Measurements from ENCODE around the gene MADCAM1.
A peak's percentile ranks its signal among the peaks of the same experiment; 100 is the strongest.

The MADCAM1 gene

DNA sequence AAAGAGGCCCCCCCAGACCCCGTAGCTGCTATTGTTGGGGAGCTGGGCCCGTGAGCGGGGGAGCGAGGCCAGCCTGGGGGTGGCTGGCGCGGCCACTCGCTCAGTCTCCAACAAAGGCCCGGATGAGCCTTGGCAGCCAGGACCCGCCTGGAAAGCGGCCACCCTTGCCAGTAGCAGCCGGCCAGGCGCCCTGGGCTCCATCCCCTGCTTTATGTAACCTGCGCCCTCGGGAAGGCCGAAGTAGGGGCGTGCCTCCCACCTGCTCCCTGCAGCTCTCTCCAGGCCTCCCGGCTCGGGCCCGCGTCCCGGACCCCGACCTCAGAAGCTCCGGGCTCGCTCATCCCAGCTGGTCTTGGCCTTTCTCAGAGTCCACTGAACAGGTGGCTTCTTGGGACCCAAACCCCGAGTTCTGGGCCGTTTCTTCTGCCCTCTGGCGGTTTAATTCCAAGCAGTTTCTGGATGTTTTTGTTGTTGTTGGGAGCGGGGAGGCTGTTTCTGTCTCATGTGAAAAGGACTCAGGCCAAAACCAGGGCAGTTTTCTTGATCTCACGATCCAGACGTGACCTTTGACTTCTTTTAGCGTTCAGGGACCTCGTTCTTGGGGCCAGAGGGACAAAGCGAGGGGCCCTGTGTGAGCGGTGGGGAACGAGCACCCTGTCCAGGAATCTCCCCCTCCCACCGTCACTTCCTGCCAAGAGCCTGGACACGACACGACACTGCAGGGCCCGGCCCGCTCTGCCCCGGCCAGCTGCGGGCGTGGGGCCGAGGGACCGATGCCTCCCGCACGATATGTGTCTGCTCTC is 36.5 kb downstream of the MADCAM1 start:
- DNase-seq (ENCODE audit: low spot score) = peak; percentile 83

DNA sequence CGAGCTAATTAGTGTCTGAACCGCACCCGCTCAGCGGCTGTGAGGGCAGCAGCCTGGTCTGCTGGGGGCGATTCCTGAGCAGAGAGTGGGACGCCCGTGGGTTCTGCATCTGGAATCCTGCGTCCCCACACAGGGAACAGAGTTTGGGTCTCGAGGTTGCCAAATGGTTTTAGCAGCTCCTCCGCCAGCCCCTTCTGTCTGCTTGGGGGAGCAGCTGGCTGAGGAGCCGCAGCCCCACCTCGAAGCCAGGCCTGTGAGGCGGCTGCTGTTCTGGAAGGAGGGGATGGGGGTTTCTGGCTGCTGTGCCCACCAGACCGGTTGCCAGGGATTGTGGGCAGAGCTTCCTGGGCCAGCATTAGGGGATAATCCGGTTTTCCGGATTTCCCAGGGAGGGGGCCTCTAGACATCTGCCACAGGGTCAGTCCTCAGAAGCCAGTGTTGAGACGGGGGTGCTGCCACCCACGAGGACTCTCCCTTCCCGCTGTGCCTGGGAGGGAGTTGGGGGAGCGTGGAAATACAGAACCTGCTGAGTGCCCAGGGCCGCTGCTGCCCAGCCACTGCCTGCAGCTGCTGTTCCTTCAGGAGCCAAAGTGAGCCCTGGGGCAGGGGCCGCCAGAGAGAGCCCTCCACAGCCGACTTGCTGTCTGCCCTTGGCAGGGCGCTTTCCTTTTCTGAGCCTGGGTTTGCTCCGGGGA is 37.2 kb downstream of the MADCAM1 start:
- no peak for DNase-seq (ENCODE audit: low spot score)

DNA sequence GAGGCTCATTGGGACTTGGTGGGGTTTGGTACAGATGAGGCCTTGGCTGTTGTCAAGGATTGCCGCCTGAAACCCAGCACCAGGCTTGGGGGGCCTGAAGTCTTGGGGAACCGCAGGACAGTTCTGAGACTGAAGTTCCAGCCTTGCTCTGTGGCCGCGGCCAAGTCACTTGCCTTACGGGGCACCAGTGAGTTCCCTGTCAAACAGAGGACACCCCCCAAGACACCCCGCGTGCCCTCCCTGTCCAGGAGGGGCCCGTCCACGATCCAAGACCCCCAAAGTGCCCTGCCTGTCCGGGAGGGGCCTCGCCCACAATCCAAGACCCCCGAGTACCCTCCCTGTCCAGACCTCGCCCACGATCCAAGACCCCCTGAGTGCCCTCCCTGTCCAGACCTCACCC is 37.8 kb downstream of the MADCAM1 start:
- DNase-seq (ENCODE audit: low spot score) = no peak

DNA sequence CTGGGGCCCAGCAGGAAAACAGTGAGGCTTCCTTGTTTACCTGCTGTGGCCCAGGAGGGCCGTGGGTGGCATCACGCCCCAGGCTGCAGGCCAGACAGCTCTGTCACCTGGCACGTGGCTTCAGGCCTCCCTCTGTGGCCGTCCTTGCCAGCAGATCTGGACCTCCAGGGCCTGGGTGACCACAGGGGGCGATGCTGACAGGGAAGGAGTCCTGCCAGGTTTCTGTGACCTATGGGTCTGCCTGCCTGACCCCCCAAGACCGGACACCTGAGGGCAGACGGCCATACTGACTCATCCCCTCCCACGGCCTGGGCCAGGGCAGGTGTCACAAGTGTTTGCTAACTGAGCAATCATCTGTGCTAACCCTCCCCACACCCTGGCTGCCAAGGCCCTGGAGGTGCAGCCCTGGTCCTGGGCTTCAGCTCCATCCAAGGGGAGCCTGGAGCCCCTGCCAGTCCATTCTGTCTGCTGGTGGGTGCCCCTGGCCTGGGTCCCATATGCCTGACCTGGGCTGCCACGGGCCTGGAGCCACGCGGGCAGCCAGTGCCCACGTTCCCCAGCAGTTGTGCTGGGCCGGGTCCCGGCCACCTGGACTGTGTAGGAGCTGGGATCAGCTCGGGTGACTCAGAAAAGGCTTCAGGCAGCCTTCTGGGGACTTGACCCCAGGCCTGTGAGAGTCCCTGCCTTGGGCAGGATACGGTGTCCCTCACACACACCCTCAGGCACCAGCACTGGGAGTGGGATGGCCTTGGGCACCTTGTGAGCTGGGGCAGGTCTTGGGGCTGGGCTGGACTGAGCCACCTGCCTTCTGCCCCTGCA is 38.9 kb downstream of the MADCAM1 start:
- no peak for DNase-seq (ENCODE audit: low spot score)

DNA sequence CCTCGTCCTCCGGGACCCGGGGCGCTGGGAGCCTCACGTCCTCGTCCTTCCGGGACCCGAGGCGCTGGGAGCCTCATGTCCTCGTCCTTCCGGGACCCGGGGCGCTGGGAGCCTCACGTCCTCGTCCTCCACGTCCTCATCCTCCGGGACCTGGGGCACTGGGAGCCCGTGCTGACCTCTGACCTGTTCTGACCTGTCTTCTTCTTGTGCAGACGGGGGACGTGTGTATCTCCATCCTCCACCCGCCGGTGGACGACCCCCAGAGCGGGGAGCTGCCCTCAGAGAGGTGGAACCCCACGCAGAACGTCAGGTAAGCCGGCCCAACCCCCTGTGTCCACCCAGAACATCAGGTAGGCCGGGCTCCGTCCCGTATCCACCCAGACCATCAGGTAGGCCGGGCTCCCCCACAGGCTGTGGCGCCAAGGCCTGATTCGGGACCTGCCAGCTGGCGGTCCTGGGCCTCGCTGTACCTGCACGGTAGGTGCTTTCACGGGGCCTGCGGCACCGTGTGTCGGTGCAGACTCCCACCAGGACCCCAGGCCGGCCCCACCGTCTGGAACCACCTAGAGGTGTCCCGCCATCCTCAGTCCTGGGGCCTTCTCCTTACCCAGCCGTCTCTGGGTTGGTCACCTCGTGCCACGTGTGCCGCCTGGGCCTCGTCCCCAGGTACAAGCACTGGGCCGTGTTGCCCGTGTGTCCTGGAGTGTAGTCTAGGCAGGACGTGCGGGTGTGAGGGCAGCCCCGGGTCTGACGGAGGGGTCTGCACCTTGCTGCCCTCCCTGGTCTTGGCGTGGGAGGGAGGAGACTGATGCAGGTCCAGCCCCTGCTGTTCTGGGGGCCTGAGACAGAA is 40.0 kb downstream of the MADCAM1 start:
- DNase-seq (ENCODE audit: low spot score) = no peak

DNA sequence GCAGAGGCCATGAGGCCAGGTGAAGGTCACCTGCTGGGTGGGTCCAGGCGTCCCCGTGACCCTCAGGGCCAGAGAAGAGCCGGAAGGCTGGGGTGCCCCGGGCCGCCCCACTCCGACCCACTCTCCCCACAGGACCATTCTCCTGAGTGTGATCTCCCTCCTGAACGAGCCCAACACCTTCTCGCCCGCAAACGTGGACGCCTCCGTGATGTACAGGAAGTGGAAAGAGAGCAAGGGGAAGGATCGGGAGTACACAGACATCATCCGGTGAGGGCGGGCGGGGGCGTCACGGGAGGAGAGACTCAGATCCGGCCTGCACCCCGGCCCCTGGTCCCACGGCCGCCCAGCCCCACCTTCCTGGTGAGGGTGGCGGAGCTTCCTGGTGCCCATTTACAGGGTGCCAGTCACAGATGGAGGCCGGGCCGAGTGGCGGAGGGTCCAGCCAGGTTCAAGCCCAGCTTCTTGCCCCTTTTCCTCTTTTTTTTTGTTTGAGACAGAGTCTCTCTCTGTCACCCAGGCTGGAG is 40.7 kb downstream of the MADCAM1 start:
- no peak for DNase-seq (ENCODE audit: low spot score)

DNA sequence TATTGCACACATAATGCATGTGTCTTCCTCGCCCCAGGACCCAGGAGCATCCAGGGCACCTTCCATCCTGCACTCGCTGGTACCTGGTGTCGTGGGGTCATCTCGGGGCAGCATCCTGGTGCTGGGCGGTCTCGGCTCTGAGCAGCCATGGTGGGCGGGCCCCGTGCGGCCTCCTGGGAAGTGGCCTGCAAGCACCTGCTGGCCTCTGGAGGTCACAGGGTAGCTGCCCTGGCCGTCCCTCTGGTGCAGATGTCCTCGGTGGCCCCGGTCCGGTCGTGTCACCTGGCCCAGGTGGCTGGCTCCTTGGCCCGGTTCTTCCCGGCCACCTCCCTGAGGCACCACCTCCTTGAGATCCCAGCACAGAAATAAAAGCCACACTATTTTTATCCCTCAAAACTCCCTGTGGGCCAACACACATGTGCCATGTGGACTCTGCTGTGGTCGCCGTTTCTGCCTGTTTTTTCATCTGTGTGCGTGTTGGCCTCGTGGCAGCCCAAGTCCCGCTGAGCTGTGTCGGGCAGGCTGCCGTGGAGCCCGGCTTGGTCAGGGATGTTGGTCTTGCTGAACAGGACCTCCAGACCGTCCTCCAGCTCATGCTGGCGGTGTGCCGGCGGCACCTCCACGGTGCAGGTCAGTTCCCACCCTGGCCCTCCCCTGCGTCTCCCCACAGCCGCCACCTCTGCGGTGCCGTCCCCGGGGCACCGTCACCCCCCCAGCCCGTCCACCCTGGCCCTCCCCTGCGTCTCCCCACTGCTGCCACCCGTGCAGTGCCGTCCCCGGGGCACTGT is 42.5 kb downstream of the MADCAM1 start:
- DNase-seq (ENCODE audit: low spot score) = no peak

DNA sequence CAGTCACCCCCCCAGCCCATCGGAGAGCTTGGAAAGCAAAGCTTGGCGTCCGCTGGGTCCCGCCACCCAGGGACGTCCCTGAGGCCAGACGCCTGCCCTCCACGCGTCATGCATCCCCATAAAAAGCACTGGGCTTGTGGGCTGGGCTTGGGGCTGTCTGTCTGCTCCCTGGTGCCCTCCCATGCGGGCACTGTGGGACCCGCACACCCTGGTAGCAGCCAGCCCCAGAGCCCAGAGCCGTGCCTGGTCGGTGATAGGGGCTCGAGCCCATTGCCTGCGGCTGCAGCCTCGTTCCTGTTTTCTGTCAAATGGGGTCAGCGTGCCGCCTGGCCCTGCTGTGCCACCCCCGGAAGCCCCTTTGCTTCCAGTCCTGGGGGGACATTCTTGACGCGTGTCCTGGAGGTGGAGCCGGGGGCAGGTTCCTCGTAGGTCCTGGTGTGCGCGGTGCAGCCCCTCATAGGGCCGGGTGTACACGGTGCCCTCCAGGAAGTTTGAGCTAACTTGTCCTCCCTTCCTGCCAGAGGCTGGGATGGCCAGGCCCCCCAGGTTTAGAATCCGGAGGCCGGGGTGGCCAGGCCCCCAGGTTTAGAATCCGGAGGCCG is 43.2 kb downstream of the MADCAM1 start:
- DNase-seq (ENCODE audit: low spot score) = no peak

DNA sequence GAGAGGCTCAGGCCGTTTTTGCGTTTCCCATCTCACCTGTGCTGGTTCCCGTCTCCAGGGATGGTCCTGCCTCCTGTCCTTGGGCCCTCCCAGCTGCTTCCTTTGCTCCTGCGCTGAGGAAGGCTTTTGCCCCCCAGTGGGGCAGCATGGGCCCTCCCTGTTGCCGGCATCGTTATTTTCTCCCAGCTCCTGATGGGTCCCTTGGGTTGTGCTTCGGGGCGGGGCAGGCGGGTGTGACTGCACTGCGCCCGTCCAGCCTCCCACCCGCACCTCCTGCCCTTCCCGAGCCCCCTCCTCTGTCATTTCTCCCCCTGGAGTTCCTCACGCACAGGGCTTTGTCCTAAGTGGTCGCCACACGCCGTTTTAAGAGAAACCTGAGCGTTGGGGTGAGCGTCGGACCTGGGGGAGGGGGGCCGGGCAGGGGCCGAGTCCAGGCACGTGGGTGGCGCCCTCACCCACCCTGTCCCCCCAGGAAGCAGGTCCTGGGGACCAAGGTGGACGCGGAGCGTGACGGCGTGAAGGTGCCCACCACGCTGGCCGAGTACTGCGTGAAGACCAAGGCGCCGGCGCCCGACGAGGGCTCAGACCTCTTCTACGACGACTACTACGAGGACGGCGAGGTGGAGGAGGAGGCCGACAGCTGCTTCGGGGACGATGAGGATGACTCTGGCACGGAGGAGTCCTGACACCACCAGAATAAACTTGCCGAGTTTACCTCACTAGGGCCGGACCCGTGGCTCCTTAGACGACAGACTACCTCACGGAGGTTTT is 44.8 kb downstream of the MADCAM1 start:
- DNase-seq (ENCODE audit: low spot score) = no peak

DNA sequence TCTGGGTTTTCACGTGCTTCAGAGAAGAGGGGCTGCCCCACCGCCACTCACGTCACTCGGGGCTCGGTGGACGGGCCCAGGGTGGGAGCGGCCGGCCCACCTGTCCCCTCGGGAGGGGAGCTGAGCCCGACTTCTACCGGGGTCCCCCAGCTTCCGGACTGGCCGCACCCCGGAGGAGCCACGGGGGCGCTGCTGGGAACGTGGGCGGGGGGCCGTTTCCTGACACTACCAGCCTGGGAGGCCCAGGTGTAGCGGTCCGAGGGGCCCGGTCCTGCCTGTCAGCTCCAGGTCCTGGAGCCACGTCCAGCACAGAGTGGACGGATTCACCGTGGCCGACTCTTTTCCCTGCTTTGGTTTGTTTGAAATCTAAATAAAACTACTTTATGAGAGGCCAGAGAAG is 45.4 kb downstream of the MADCAM1 start:
- no peak for DNase-seq (ENCODE audit: low spot score)

DNA sequence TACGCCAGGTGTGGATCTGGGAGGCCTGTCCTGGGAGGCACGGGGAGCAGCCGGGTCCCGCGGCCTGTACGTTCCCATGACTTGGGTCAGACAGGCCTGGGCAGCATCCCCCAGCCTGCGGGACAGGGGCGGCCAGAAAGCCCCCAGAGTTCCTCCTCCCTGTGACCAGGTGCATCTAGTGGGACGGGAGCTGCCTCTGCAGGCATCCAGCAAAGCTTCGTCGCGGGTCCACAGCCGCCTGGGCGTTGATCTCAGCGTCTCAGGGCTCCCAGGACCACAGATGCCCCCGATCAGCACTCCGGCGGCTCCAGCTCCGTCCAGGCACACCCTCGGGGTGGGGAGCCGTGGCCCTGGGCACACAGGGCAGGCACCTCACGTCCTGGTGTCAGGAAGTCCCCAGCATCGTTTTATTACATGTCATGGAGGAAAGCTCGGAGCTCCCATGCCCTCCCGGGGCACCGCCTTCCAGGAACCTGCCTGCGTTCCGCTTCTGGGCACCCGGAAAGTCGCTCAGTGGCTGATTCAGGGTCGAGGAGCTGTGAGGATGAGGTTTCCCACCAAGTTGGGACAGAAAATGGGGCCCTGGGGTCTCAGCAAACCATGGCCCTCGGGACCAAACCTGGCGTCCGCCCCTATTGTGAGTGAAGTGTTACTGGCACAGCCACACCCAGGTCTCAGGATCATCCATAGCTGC is 46.0 kb downstream of the MADCAM1 start:
- no peak for DNase-seq (ENCODE audit: low spot score)

DNA sequence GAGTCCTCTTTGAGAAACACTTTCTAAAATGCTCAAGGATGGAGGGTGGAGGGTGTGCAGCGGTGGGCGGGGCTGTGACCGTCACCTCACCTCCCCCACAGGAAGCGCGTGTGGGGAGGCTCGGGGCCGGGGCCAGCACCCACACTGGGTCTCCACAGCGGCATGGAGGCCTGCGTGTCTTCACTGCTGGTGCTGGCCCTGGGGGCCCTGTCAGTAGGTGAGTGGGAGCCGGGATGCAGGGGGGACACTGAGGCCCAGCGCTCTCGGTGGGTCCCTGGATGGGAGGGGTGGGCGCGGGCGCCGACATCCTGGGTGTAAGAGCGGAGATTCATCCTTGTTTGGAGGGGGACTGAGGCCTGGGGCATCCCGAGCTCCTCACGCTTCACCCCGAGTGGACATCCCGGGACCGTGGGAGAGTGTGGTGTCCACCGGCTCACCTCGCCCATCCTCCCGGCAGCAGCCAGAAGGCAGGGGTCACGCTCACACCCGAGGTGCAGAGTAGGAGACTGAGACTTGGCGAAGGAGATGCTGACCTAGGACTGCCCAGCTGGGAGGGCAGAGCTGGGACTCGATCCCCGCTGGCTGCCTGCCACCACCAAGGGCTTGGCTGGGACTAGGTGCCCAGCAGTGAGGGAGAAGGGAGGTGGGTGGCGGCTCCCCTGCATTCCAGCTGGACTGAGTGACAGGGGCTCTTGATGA is 47.8 kb downstream of the MADCAM1 start, which contains the start of gene GZMM:
TSS of gene GZMM (plus strand) at position 144 of the 699 bp plus-strand sequence. CDS start at position 163, 19 bp downstream.
- no peak for DNase-seq (ENCODE audit: low spot score)

DNA sequence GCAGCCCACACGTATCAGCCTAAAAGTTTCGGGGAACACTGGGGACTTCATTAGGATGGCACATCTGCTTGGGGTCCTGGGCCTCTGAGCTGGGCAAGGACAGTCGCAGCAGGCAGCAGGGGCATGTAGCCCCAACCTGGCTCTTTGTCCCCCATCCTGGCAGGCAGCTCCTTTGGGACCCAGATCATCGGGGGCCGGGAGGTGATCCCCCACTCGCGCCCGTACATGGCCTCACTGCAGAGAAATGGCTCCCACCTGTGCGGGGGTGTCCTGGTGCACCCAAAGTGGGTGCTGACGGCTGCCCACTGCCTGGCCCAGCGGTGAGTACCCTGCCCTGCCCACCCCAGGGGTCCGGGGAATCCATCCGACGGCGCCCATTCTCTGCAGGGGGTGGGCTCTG is 50.8 kb downstream of the MADCAM1 start:
- DNase-seq (ENCODE audit: low spot score) = no peak

DNA sequence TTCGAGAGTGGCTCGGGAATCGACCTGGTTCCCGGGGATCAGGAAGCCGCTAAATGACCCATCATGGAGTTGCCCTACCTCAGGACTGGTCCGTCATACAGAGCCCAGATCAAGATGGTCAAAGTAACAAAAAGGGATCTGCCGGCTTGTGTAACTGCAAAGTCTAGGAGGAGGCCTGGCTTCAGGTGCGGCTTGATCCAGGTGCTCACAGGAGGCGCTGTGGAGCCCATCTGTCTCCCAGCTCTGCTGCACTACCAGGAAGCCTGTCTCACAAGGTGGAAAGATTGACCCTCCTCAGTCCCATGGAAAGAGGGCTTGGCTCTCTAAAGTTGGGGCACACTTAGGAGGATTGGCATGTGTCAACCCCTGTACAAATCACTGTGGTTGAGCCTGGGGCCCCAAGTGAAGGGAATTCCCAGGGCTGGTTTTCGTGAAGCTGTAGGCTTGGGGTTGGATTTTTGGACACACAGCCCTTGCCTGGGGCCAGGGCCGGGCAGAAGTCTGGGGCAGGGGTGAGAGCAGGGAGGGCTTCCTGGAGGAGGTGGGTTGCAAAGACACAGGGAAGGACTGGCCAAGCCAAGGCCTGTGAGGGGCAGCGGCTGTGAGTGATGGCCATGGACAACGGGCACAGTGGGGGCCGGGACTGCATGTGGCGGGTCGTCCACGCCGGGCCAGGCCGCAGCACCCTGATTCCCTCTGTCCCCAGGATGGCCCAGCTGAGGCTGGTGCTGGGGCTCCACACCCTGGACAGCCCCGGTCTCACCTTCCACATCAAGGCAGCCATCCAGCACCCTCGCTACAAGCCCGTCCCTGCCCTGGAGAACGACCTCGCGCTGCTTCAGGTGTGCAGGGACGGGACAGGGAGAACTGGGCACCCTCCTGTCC is 51.8 kb downstream of the MADCAM1 start:
- no peak for DNase-seq (ENCODE audit: low spot score)

DNA sequence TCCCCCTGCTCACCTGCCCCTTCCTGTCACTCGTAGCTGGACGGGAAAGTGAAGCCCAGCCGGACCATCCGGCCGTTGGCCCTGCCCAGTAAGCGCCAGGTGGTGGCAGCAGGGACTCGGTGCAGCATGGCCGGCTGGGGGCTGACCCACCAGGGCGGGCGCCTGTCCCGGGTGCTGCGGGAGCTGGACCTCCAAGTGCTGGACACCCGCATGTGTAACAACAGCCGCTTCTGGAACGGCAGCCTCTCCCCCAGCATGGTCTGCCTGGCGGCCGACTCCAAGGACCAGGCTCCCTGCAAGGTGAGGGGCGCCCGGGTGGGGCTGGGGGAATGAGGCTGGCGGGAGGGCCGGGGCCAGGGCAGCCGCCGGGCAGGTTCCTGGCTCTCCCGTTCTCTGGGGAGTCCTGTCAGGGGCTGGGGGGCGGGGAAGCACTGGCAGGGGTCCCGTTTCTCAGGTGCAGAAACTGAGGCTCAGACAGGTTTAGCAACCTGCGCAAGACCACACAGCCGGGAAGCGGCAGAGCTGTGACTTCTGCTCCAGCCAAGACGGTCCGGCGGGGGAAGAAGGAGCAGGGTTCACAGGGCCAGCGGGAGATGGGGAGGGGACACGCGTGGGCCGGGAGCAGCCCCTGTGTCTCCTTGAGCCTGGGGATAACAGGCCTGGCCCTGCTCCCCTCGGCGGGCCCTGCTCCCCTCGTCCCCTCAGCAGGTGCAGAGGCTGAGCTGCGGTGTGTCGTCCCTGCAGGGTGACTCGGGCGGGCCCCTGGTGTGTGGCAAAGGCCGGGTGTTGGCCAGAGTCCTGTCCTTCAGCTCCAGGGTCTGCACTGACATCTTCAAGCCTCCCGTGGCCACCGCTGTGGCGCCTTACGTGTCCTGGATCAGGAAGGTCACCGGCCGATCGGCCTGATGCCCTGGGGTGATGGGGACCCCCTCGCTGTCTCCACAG is 52.9 kb downstream of the MADCAM1 start:
- DNase-seq (ENCODE audit: low spot score) = no peak

DNA sequence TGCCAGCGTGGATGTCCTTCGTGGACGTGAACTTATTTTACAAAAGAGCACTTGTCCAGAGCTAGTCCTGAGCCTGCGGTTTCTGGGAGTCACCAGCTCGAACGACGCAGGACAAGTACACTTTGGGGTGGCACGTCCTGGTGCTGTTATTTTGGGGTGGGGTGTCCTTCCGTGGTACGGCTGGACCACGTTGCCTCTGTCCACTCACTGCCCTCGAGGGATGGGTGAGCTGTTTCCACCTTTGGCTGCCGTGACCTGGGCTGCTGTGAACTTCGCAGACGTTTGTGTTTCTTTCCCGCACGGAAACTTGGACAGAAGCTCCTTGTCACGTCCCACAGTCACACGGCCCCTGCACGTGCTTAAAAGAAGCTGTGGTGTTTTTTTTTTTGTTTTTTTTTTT is 58.5 kb downstream of the MADCAM1 start:
- no peak for DNase-seq (ENCODE audit: low spot score)

All from hepatic stellate cell (primary cell).